IPS DF 6.9 (cell line): ENCODE measurements around the gene NOM1.

Source experiments
- DNase-seq: peaks from one replicate; pipeline ENCODE4 v3.0.0-alpha.2; 2013; ENCODE audit warnings: low read depth, low spot score
- H3K27ac ChIP-seq: one replicate; pipeline ENCODE4 v1.5.1; 2013; ENCODE audit warnings: low read length, control low read depth
- H3K27me3 ChIP-seq: 2 replicates; pipeline ENCODE4 v1.6.1; 2013; ENCODE audit warnings: mild to moderate bottlenecking, low read length; ENCODE audit not compliant: control insufficient read depth, insufficient read depth
- H3K36me3 ChIP-seq: 2 replicates; pipeline ENCODE4 v1.6.1; 2013; ENCODE audit warnings: low read length; ENCODE audit not compliant: control insufficient read depth, insufficient read depth
- H3K4me1 ChIP-seq: 2 replicates; pipeline ENCODE4 v1.6.1; 2013; ENCODE audit warnings: low read length; ENCODE audit not compliant: control insufficient read depth, insufficient read depth
- H3K4me3 ChIP-seq: 2 replicates; pipeline ENCODE4 v1.5.1; 2013; ENCODE audit warnings: mild to moderate bottlenecking, low read length
- H3K9me3 ChIP-seq: 2 replicates; pipeline ENCODE4 v1.6.1; 2013; ENCODE audit warnings: low read length, inconsistent platforms; ENCODE audit not compliant: control insufficient read depth, insufficient read depth
- WGBS: extraction: QIAGEN DNeasy Blood & Tissue Kit; methylation state at CpG from one replicate; pipeline ENCODE4 v1.1.7; 2013; ENCODE audit warnings: mixed read lengths, missing lambda C conversion rate; ENCODE audit not compliant: insufficient read length, insufficient coverage; 5-methylcytosine and 5-hydroxymethylcytosine counted together

The NOM1 gene

DNA sequence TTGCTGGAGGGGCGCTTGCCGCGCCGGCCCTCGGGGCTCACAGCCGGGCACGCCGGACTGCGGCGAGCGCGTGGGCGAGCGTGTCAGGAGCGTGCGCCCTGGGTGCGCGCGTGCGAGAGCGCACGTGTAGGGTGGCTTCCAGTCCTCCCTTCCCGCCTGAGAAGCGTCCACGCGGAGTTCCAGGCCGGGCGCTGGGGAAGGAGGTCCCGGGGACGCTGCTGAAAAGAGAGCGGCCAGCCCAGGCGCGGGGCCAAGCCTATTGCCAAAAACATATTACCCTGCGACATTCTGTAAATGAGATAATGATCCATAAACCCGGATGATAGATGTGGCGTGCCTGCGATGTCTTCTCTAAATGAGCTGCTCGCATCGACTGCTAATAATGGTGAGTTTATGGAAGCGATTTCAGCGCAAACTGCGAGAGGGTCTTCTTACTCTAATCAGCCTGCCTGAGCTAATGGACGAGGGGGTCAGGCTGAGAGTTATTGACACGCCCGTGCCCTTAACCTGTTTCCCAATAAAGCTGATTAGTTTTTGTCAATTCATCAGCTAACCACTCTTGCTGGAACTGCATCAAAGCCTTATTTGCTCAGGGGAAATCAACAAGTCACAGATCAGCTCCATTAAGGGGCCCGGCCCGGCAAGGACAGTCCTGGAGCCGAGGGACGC lies 69.0 kb downstream of the NOM1 start:
- Histone ChIP-seq H3K36me3 (no peaks in the 10 kb centered on the region; the same call in 1 of the 2 replicates), H3K9me3 (no peaks in the 10 kb centered on the region), H3K4me3 (peak overlapping the region; percentile 1; the same call in 1 of the 2 replicates), H3K27me3 (peaks cover 96% of the 10 kb centered on the region), H3K4me1 (peaks cover 12% of the 10 kb centered on the region), H3K27ac (no peak overlapping the region)
- WGBS = no CpG with 5 or more reads among the region's 49 CpGs
- DNase-seq = no peak

DNA sequence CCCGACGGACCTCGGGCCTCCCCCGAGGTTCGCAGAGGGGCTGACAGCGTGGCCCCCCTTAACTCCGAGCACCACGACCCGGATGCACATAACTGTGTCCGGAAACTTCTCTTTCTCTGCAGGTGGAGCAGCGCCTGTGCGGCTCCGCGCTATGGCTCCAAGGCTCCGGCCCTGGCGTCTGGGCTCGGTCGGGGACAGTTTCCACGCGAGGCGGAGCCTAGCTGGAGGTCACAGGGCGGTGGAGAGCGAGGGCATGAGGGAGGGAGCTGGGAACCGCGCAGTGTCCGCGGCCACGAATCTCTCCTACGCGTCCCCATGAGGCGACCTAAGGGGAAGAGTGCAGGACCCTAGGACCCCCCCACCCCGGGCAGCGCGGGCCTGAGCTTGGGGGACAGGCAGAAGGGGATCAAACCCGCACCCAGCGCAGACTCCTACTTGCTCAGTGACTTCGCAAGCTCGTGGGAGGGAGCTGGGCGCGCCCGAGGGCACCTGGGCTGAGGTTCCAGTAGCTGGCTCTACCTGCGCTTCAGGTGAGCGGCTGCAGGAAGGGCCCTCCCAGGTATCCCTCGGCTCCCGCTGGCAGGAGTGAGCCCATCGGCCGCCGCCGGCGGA lies 69.6 kb downstream of the NOM1 start:
- H3K36me3 ChIP-seq = no peaks in the 10 kb centered on the region; the same call in 1 of the 2 replicates
- no peak overlapping the region for H3K27ac ChIP-seq
- peaks cover 94% of the 10 kb centered on the region for H3K27me3 ChIP-seq
- H3K4me1 ChIP-seq = peaks cover 12% of the 10 kb centered on the region
- WGBS = no CpG with 5 or more reads among the region's 50 CpGs
- no peaks in the 10 kb centered on the region for H3K9me3 ChIP-seq
- no peak for DNase-seq
- H3K4me3 ChIP-seq = peak overlapping the region; percentile 1; the same call in 1 of the 2 replicates

DNA sequence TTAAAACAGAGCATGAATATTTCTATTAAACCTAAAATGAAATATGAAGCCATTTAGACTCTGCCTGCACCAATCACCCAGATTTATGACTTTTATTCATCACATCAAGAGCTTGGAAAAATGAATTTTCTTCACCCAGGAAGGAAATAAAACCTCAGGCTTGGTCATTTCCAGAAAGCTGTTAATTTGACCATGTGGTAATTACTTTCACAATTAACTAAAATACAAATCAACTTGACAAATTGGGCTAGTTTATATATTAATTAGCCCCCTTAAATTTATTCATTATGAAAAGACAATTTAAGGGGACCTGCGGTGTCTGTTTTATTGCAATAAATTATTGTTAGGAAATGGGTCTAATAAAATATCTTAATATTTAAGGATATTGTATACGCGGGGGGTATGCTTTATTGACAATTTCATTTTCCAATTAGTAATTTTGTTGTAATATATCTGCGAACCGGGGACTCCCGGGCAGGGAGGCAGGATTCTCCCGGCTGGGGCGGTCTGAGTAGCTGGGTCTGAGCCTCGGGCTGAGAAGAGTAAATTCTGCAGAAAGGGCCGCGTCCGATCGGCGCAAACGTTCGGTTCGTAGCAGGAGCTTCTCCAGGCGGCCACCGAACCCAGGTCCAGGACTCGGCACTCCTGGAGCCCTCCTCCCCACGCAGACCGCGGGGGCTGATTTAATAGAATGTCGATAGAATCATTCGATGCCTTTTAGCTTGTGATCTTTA lies 70.4 kb downstream of the NOM1 start:
- Histone ChIP-seq H3K4me1 (peaks cover 12% of the 10 kb centered on the region), H3K27ac (no peak overlapping the region), H3K27me3 (peaks cover 94% of the 10 kb centered on the region), H3K4me3 (no peak overlapping the region), H3K9me3 (no peaks in the 10 kb centered on the region), H3K36me3 (no peaks in the 10 kb centered on the region; the same call in 1 of the 2 replicates)
- WGBS = no CpG with 5 or more reads among the region's 25 CpGs
- DNase-seq = no peak

DNA sequence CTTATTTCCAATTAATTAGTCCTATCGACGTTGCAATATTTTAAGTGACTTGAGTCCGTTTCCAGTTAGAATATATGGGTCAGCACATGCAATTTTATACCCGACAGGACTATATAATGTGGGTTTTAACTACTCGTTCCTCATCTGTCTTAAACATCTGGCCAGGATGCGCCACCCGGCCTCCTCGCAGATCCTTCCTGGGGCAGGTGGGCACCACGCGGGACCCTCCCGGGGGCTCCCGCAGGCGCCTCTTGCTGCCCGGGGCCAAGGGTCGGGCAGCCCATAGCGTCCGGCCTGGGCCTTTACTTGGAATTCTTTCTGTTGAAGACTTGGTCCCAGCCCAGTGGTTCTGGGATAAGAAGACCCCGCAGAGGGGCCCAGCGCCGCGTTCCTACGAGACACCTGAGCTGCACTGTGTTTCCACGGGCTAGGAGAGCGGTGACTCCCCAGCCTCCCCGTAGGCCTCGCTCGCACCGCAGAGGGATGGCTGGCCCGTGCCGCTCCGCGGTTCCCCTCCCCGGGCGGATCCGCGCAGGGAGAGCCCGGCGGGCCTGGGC lies 71.1 kb downstream of the NOM1 start:
- Histone ChIP-seq H3K27me3 (peaks cover 92% of the 10 kb centered on the region), H3K27ac (no peak overlapping the region), H3K4me1 (peaks cover 10% of the 10 kb centered on the region), H3K36me3 (no peaks in the 10 kb centered on the region; the same call in 1 of the 2 replicates), H3K4me3 (no peak overlapping the region), H3K9me3 (no peaks in the 10 kb centered on the region)
- no peak for DNase-seq
- WGBS = no CpG with 5 or more reads among the region's 38 CpGs

DNA sequence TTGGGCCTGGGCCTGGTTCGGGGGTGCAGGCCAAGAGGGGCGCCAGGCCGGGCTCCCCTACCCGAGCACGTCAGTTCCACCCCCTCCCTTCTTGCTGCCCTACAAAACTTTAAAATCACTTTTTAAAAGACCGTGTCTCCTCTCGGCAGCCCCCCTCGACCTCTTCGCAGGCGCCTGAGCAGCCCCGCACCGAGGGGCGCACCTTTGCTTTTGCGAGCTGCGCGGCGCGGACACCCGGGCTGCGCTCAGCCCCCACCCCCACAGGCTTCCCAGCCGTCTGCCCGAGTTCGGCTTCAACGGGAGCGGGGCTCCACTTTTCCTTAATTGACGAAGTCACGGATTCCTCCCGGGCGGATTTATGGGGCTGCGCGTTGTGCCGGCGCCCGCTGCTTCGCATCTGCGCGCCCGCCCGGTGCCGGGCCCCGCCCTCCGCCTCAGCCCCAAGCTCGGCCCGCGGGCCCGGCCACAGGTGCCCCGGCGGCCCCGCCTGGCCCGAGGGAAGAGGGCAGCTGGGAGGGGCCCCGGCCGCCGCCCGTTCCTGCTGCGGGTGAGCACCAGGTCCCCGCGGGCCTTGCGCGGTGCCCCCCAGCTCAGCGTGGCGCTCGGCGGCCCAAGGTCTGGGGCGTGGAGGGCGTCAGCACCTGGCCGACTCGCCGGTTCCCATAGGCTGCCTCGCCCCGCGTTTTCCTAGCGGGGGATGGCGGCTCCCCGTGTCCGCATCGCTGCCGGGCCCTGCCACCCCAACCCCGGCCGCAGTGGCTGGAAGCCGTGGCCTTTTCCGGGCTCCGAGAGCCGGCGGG lies 71.8 kb downstream of the NOM1 start:
- no peak for DNase-seq
- Histone ChIP-seq H3K4me1 (peaks cover 6% of the 10 kb centered on the region), H3K9me3 (no peaks in the 10 kb centered on the region), H3K36me3 (no peaks in the 10 kb centered on the region; the same call in 1 of the 2 replicates), H3K27me3 (peaks cover 87% of the 10 kb centered on the region), H3K4me3 (no peak overlapping the region), H3K27ac (no peak overlapping the region)
- WGBS = no CpG with 5 or more reads among the region's 84 CpGs

DNA sequence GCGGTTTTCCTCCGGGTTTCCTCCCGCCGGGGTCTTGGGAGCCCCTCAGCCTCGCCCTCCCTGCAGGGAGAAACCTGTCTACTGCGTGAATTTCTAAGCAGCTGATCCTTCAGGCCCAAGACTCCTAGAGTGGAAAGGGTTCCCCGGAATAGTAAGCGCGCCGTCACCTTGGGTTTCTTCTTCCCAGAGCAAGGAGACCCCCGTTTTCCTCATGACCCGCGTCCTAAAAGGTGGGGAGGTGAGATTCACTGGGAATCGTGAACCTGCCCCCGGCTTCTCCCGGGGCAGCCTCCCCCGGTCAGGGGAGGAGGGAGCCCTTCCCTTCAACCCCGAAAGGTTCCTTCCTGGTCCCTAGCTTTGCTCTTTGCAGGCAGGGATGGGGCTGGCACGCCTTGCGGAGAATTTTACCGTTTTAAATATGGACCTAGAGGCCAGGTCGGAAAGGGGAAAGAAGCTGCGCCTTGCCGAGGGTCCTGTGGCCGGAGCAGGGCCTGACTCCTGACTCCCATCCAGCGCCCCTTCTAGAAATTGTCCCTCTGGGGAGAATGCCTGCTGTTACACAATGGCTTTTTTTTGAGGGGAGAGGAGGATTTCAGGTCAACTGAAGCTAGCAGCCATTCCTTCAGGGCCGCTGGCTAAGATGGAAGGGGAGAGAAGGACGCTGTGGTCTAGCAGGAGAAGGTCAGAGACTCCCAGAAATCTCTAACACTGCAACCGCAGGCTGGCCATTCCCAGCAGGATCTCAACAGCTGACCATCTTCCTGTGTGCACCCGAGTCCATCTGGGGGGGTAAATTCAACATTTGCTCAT lies 72.6 kb downstream of the NOM1 start:
- H3K27ac ChIP-seq = no peak overlapping the region
- H3K27me3 ChIP-seq = peaks cover 79% of the 10 kb centered on the region
- no peak overlapping the region for H3K4me3 ChIP-seq
- no peaks in the 10 kb centered on the region for H3K9me3 ChIP-seq
- no CpG with 5 or more reads among the region's 30 CpGs for WGBS
- H3K36me3 ChIP-seq = no peaks in the 10 kb centered on the region; the same call in 1 of the 2 replicates
- no peak for DNase-seq
- H3K4me1 ChIP-seq = peaks cover 5% of the 10 kb centered on the region; the same call in 1 of the 2 replicates
